Globus pallidus (tissue), 1 donor: ENCODE measurements around the gene ZBTB21.
A peak's percentile ranks its signal among the peaks of the same experiment; 100 is the strongest.

Experiments
- DNase-seq: peaks from one replicate; pipeline ENCODE4 v3.0.0-alpha.2; 2015; ENCODE audit warnings: low spot score

Gene ZBTB21

DNA sequence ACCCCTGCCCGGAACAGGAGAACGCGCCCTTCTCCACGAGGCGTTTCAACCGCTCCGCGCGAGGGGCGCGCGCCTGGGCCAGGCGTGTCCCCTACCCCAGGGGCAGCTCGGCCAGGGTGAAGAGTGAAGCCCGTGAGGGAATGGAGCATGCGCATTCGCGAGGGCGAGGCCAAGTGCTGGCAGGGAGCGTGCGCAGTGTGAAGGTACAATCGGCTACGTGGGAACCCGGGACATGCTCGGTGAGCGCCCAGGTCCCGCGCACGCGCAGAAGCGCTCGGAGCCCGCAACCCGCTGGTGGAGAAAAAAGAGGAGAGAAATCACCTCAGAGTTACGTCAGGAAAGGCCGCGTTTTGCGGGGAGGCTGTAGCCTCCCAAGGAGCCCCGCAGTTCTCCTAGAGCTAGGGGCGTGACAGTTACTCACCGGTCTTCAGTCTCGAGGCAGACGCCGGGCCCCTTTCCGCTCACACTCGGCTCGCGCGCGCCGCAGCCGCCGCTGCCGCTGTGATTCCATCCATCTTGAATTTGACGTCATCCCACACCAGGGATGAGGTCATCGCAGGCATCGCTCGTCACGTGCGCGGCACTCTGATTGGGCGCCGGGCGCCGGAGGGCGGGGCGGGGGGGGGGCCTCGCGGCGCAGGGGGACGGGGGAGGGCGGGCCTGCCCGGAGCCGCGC is at the start of gene ZBTB21:
Gene ZBTB21, minus strand, starts transcription at position 530 of the 676 bp plus-strand sequence. CDS start 16,265 bp downstream, outside the sequence.
- DNase-seq, result peak; percentile 97

- no peak for DNase-seq
Observed at GRCh38 chr21:42059721-42060120, 49.6 kb upstream of the ZBTB21 start.

GRCh38 chr21:42059141-42059540 is 49.0 kb upstream of the ZBTB21 start:
- no peak for DNase-seq

DNA sequence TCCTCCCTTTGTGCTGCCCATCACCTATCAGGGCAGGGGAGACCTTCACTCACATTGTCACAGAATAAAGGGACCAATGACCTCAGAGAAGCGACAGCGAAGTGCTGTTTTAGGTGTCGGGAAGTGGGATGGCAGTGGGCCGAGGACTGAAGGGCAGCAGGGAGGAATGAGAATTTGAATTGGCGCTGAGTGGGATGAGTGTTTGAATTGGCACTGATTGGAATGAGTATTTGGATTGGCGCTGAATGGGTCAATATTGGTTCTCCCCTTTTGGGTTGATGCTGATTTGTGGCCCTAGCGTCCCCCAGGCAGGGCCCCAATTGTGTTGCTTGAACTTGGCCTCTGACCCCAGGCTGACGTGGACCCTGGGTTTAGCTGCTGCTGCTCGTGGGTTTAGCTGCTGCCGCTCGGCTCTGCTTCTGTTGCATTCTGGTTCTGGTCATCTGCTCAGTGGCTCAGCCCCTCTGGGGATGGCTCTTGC is 48.5 kb upstream of the ZBTB21 start:
- no peak for DNase-seq

- DNase-seq, result no peak
Observed at GRCh38 chr21:42057851-42058437, 47.8 kb upstream of the ZBTB21 start.

GRCh38 chr21:42056996-42057689 is 47.0 kb upstream of the ZBTB21 start:
- no peak for DNase-seq

- DNase-seq, result no peak
Observed at GRCh38 chr21:42056468-42056867, 46.3 kb upstream of the ZBTB21 start.

DNA sequence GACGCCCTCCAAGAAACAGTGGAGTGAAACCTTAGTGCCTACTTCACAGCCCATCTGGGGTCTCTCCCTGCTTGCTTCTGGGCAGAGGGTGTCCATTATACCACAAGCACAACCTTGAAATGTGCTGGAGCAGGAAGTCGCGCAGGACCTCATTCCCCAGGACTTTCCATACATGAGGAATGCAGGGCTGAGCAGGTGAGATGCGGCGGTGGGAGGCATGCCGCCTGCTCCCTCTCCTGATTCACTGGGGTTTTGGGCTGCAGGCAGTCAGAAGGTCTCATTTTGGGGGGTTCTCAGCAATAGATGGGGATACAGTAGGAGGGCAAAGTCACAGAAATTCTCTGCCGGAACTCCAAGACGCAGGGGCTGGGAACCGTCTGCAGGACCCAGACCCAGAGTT is 45.3 kb upstream of the ZBTB21 start:
- DNase-seq, result no peak

DNA sequence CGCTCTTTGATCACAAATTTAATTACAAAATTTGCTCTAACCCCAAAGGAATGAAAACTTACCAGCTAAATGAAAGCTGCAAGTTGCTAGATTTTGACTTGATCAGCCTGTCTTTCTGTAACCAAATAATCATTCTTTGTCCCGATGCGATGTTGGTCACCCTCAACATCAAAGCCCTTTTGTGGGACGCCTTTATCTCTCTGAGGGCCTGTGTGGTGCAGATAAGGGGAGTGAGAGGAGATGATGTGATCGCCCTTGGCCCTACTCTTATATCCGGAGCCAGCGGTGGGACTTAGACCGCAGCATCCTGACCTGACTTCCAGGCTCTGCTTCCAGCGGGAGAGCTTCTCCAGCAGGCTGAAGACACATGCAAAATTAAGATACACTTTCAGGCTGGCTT is 41.6 kb upstream of the ZBTB21 start:
- no peak for DNase-seq

DNA sequence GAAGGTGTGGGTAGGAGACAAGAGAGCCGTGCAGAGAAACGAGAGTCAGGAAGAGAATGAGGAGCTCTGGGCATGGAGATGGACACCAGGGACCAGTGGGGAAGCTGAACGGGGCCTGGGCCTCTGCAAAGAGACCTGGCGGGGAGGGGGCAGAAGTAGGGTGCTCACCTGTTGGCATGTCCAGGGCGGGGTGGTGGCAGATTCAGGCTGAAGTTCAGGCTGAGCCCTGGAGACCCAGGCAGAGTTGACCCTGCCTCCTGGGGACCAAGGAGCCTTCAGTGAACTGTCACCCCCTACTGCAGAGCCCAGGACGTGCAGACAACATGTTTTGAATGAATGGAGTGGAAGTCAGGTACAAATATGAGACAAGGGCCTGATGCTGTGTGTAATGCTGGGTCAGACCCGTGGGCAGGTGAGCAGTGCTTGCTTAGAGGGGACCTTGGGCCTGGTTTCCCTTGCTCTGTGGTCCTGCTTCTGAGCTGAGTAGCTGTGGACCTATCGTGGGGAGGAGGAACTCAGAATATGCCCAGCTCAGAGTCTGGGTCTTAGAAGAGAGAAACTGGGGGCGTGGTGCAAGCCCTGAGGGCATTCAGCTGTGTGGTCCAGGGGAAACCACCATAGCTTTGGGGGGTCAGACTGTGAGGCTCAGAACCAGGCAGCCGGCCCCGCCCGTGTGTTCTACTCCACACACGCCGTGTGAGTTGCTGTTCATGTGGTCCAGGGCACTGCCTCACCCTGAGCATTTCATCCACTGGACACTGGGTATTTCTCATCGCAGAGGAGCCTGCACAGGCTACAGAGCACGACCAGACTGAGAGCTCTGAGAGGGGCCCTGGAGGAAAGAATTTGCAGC is 39.6 kb upstream of the ZBTB21 start:
- no peak for DNase-seq

- DNase-seq, result no peak
Observed at GRCh38 chr21:42048870-42049577, 38.9 kb upstream of the ZBTB21 start.

DNA sequence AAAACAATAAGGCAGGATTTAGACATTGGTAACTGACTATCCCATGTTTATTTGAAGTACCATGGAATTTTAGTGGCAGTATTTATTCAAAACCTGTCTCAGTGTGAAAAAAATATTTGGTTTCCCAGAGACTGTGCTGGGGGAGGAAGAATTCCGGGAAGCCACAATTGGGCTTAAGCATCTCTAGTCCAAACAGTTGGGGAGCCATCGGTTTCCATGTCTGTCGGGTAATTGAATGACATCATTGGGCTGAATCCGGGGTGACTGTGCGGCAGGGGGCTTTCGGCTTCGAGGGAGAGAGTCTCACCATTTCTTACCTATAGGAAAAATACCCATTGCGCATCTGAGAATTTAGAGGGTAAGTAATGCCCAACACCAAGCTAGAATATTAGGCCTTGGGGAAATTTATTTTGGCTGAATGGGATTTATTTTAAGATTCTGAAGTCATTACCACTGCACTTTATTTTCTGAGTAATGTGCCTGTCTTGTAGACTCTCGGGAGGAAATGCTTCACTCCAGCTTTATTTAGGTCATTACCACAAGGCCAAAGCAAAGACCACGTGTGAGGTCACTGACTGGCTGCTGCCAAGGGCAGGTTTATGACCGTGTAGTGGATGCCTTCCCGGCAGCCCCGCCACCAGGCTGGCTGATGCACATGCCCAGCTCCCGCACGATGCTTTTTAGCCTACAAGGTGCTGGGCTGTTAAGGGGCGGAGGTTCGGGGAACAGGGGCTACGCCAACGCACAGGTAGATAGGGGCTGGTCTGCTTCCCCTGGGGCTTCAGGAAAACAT is 37.9 kb upstream of the ZBTB21 start:
- DNase-seq, result peak; percentile 52

DNA sequence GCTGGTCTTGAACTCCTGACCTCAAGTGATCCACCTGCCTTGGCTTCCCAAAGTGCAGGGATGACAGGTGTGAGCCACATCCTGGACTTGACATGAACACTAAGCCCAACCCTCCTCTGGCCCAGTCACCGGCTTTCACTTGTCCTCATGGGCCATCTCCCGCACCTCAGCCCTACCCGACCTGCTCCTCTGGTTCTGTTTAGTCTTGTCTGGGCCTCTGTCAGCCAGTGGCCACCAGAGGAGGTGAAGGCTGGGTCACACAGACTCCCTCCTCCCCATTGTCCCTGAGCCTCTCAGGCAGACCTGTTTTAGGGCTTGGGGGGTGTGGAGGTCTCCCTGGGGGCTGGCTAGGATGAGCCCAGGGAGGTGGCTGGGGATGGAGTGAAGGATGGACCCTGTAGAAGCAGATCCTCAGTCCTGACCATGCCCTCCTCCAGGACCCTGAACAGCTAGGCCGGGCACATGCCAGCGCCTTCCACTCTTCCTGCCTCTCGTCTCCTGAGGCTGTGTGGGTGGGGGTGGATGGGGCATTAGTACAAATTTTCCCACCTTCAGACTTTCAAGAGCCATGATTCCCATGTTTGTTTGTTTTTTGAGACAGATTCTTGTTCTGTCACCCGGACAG is 34.8 kb upstream of the ZBTB21 start:
- DNase-seq, result no peak

- DNase-seq, result no peak
Observed at GRCh38 chr21:42043961-42044360, 33.8 kb upstream of the ZBTB21 start.

GRCh38 chr21:42043201-42043895 is 33.2 kb upstream of the ZBTB21 start:
- no peak for DNase-seq

DNA sequence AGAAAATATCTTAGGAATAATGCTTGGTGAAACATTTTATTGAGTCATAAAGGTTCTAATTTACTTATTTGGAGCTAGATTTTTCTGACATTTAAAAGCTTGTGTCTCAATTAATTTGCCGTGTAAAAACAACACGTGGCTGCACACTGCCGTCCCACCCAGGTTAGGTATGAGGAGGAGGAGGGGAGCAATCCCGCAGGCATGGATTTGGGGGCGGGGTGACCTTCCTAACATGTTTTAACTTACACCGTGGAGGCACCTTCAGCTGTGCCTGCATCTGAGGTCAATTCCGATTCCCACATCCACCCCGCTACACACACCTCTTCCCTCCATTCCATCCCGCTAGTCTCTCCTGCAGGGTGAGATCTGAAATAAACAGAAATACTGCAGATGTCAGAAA is 32.5 kb upstream of the ZBTB21 start:
- DNase-seq, result no peak

DNA sequence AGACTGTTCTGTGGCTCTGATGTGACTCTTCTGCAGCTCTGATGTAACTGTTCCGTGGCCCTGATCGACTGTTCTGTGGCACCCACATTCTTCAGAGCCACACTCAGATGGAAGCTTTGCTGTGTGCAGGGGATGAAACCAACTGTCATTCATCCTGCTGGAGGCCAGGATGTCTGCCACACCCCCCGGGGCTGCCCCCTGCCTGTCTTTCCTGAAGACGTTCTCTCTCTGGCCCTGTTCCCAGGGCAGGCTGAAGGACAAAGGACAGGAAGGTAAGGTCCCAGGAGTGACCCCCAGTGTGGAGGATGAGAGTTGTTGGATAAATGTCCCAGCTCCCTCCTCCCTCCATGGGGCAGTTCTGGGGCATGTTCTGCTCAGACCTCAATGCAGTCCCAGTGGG is 31.6 kb upstream of the ZBTB21 start:
- no peak for DNase-seq

DNA sequence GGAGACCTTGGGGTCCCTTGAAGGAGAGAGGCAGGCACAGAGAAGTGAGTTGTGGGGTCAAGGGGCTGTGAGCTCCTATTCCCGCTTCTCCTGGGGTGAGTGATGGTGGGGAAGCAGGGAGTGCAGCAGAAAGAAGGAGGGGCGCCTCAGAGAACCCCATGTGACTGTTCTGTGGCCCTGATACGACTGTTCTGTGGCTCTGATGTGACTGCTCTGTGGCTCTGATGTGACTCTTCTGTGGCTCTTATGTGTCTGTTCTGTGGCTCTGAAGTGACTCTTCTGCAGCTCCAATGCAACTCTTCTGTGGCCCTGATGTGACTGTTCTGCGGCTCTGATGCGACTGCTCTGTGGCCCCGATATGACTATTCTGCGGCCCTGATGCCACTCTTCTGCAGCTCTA is 31.1 kb upstream of the ZBTB21 start:
- no peak for DNase-seq

DNA sequence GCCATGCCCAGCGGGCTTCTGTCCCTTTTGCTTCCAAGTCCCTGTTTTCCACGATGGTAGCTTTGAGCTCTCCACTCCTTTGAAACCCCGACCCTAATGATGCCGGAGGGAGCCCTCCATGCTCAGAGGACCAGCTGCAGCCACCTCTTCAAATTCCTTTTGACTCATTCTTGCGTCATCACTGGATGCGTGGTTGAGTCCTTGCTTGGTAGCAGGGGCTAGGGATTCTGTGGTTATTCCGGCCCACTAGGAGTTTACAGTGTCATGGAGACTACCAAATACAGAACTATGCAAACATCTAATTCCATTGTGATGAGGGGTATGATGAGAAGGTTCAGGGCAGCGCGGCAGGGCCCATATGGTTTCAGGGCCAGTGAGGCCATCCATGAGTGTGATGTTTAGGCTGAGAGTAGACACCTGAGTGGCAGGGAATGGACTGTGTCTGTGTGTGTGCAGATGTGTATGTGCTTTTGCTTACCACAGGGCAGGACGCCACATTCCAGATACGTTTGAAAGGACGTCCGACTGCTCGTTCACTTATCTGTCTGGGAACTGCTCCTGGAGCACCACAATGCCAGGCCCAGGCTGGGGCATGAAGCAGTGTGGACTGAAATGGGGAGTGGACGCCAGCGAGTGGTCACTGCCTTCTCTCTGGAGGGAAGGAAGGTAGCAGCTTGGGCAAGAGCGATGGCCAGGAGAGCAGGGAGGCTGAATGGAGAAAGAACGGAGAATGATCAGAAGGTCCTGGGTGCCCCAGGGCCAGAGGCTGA is 30.4 kb upstream of the ZBTB21 start:
- no peak for DNase-seq
